Panc1 (cell line): ENCODE measurements around the gene LRRC49.
"Not testable (repeated sequence)": the region's sequence is repeated elsewhere in the genome, so short reads cannot be mapped to it uniquely, and the experiment has no call there.

Source experiments
- CTCF ChIP-seq: fragments of 450-650 bp; IDR thresholded peaks from 2 replicates; pipeline ENCODE4 v1.5.1; 2017; ENCODE audit warnings: mild to moderate bottlenecking
- POLR2AphosphoS5 ChIP-seq: IDR thresholded peaks from 2 replicates; pipeline ENCODE4 v1.6.1; 2012; ENCODE audit warnings: mild to moderate bottlenecking, low read depth, low read length, moderate library complexity
- REST ChIP-seq, 2 experiments: IDR thresholded peaks; 2 replicates each; pipeline ENCODE4 v1.6.1; 2011 to 2012; ENCODE audit warnings: low read depth in 2 of 2, control low read depth in 1 of 2, low read length in 1 of 2, mild to moderate bottlenecking in 1 of 2, moderate library complexity in 1 of 2; ENCODE audit not compliant: insufficient read depth in 1 of 2
- SIN3A ChIP-seq: IDR thresholded peaks from 2 replicates; pipeline ENCODE4 v1.6.1; 2012; ENCODE audit warnings: low read depth, mild to moderate bottlenecking, low read length, moderate library complexity, borderline replicate concordance; ENCODE audit not compliant: insufficient read depth
- TCF7L2 ChIP-seq: IDR thresholded peaks from 2 replicates; pipeline ENCODE4 v1.6.1; 2011; ENCODE audit warnings: mild to moderate bottlenecking, low read depth, low read length, inconsistent platforms

- not testable (repeated sequence) for TF ChIP-seq CTCF; REST (IDR thresholded peaks at IDR 0.05; ENCODE audit: insufficient read depth in 1 of 2, low read depth in 2 of 2, low read length in 1 of 2); POLR2AphosphoS5; TCF7L2; SIN3A
Observed at GRCh38 chr15:71035478-71035877, 142.9 kb downstream of the LRRC49 start.
